Testis (tissue), 3 donors: ENCODE data around the gene TADA2A. TPM values are rescaled to one million over a fixed set of nuclear protein-coding genes. Genes with fewer than 3 reads are reported as not detected.
"Not testable (repeated sequence)": the region's sequence is repeated elsewhere in the genome, so short reads cannot be mapped to it uniquely, and the experiment has no call there.

ENCODE experiments used
- DNase-seq: peaks from one replicate; pipeline ENCODE4 v3.0.0-alpha.2; 2019
- H3K27ac ChIP-seq, 2 donors: fragments of 200-600 bp; sonication (generic); one replicate each; pipeline ENCODE4 v1.5.1; 2019
- H3K27me3 ChIP-seq: fragments of 200-600 bp; sonication (generic); one replicate; pipeline ENCODE4 v1.5.1; 2019
- H3K36me3 ChIP-seq: fragments of 200-600 bp; sonication (generic); one replicate; pipeline ENCODE4 v1.5.1; 2017; ENCODE audit warnings: low read depth; ENCODE audit errors: missing control alignments
- H3K4me1 ChIP-seq: fragments of 200-600 bp; sonication (generic); one replicate; pipeline ENCODE4 v1.5.1; 2019
- H3K4me3 ChIP-seq, 2 donors: fragments of 200-600 bp; sonication (generic); one replicate each; pipeline ENCODE4 v1.5.1; 2017 to 2019
- H3K9me3 ChIP-seq: fragments of 200-600 bp; sonication (generic); one replicate; pipeline ENCODE4 v1.5.1; 2017
- CTCF ChIP-seq, 3 experiments: fragments of 450-650 bp in 2 of 3; fragments of 200-600 bp in 1 of 3; sonication (generic) in 1 of 3; IDR thresholded peaks; one replicate each; pipeline ENCODE4 v1.5.1; 2016 to 2019; ENCODE audit warnings: antibody characterized with exemption in 3 of 3, mild to moderate bottlenecking in 2 of 3, moderate library complexity in 1 of 3
- POLR2A ChIP-seq: fragments of 450-650 bp; IDR thresholded peaks from one replicate; pipeline ENCODE4 v1.6.1; 2017; ENCODE audit warnings: antibody characterized with exemption, mild to moderate bottlenecking, moderate library complexity
- WGBS, 2 donors: methylation state at CpG; one replicate each; pipeline ENCODE4 v1.1.5; 2018; 5-methylcytosine and 5-hydroxymethylcytosine counted together
- intact Hi-C: fragments of 100-400 bp; cut with DNase I; formaldehyde crosslinking; loops from one replicate; pipeline ENCODE4 v1.15.1; 2023; ENCODE audit warnings: low total_unique reads
- polyA plus RNA-seq: library from polyadenylated mRNA; stranded (reverse); fragments of 350-450 nt; fragmentation: Illumina TruSeq; extraction: RNeasy Lipid Tissue Mini Kit (QIAGEN cat#74804); gene quantifications from one replicate; pipeline ENCODE4 v1.2.3, GENCODE V29; 2014; ENCODE audit warnings: low read depth, low replicate concordance; ENCODE audit not compliant: insufficient read depth
- total RNA-seq, 2 donors: library from RNA; depleted of rRNA; stranded (reverse); fragments of >200 nt; gene quantifications; one replicate each; pipeline ENCODE4 v1.2.3, GENCODE V29; 2016

The TADA2A gene
- total and polyA plus RNA-seq, 3 donors from 2014 or later, result 33.5 to 62.8 (median 44.0) TPM

GRCh38 chr17:37392024-37392590, 14.6 kb upstream of the TADA2A start:
- intact Hi-C loops, result no loop called here

GRCh38 chr17:37393352-37393751, 13.3 kb upstream of the TADA2A start:
- no peaks in the 10 kb centered on the region for H3K27me3 ChIP-seq
- TF ChIP-seq CTCF (IDR thresholded peaks at IDR 0.05), result no peak
- no peak for DNase-seq
- no peak overlapping the region for H3K27ac ChIP-seq
- no peaks in the 10 kb centered on the region for H3K36me3 ChIP-seq
- 93 to 96% methylated on average over 5 to 7 of the region's 7 CpGs for WGBS, 2 donors
- intact Hi-C loops, result no loop called here
- no peak overlapping the region for H3K4me3 ChIP-seq
- H3K9me3 ChIP-seq, result no peaks in the 10 kb centered on the region
- H3K4me1 ChIP-seq, result no peaks in the 10 kb centered on the region

More at GRCh38 chr17:37392024-37392590, 14.6 kb upstream of the TADA2A start:
- 47 to 55% methylated on average over 3 of the region's 3 CpGs for WGBS, 2 donors
- Histone ChIP-seq H3K27me3 (no peaks in the 10 kb centered on the region), H3K4me3 (no peak overlapping the region), H3K4me1 (no peaks in the 10 kb centered on the region), H3K9me3 (no peaks in the 10 kb centered on the region), H3K27ac (no peak overlapping the region), H3K36me3 (no peaks in the 10 kb centered on the region)
- no peak for DNase-seq
- TF ChIP-seq CTCF (IDR thresholded peaks at IDR 0.05), result no peak
- TF ChIP-seq POLR2A, result no peak

GRCh38 chr17:37399265-37399803, 7.4 kb upstream of the TADA2A start:
- DNase-seq, result no peak
- no peaks in the 10 kb centered on the region for H3K9me3 ChIP-seq
- TF ChIP-seq POLR2A (no peak), CTCF (IDR thresholded peaks at IDR 0.05) (no peak)
- 89 to 95% methylated on average over 5 of the region's 5 CpGs for WGBS, 2 donors
- no peaks in the 10 kb centered on the region for H3K27me3 ChIP-seq
- no peak overlapping the region for H3K4me3 ChIP-seq
- H3K36me3 ChIP-seq, result no peaks in the 10 kb centered on the region
- intact Hi-C loops, result no loop called here
- H3K27ac ChIP-seq, result no peak overlapping the region
- H3K4me1 ChIP-seq, result no peaks in the 10 kb centered on the region

- TF ChIP-seq CTCF (IDR thresholded peaks at IDR 0.05) (no peak), POLR2A (no peak)
- Histone ChIP-seq H3K9me3 (no peaks in the 10 kb centered on the region), H3K27ac (no peak overlapping the region), H3K4me1 (no peaks in the 10 kb centered on the region), H3K4me3 (no peak overlapping the region), H3K27me3 (no peaks in the 10 kb centered on the region), H3K36me3 (no peaks in the 10 kb centered on the region)
- intact Hi-C loops, result no loop called here
- DNase-seq, result no peak
These were observed 6.2 kb upstream of the TADA2A start for GRCh38 chr17:37400505-37400904.

GRCh38 chr17:37405522-37405921, 1.2 kb upstream of the TADA2A start:
- H3K4me1 ChIP-seq, H3K9me3 ChIP-seq, H3K27ac ChIP-seq, H3K4me3 ChIP-seq, intact Hi-C loops, H3K27me3 ChIP-seq, H3K36me3 ChIP-seq, DNase-seq: not testable (repeated sequence)
- WGBS, 2 donors, result 48 to 55% methylated on average over 14 of the region's 14 CpGs
